Lung (tissue), 12 donors: ENCODE data around the gene KRT17. TPM values are rescaled to one million over a fixed set of nuclear protein-coding genes. Genes with fewer than 3 reads are reported as not detected.

Experiments
- ATAC-seq: fragments of 200-7000 bp; cut with Tn5 transposase; one replicate; pipeline ENCODE4 v1.9.1; 2020; ENCODE audit warnings: moderate number of reproducible peaks; ENCODE audit not compliant: insufficient read depth, low FRiP score
- DNase-seq, 3 donors: peaks; one replicate each; pipeline ENCODE4 v3.0.0-alpha.2; 2013 to 2017
- H3K27ac ChIP-seq, 2 donors: one replicate each; pipeline ENCODE4 v1.5.1; 2013; ENCODE audit warnings: mild to moderate bottlenecking in 2 of 2, moderate library complexity in 2 of 2, control low read depth in 1 of 2, inconsistent platforms in 1 of 2, low read depth in 1 of 2, low read length in 1 of 2
- H3K27me3 ChIP-seq, 3 donors: one replicate each; pipeline ENCODE4 v1.5.1; 2013; ENCODE audit warnings: low read length in 2 of 3; ENCODE audit not compliant: control insufficient read depth in 3 of 3, insufficient read depth in 3 of 3
- H3K36me3 ChIP-seq, 4 donors: one replicate each; pipeline ENCODE4 v1.5.1; 2013; ENCODE audit warnings: low read length in 4 of 4, mild to moderate bottlenecking in 1 of 4, moderate library complexity in 1 of 4; ENCODE audit not compliant: control insufficient read depth in 4 of 4, insufficient read depth in 4 of 4
- H3K4me1 ChIP-seq, 5 donors: one replicate each; pipeline ENCODE4 v1.5.1; 2013; ENCODE audit warnings: low read length in 5 of 5, mild to moderate bottlenecking in 2 of 5, moderate library complexity in 1 of 5; ENCODE audit not compliant: control insufficient read depth in 5 of 5, insufficient read depth in 5 of 5
- H3K4me3 ChIP-seq: one replicate; pipeline ENCODE4 v1.5.1; 2013; ENCODE audit warnings: mild to moderate bottlenecking, control low read depth, moderate library complexity
- H3K9ac ChIP-seq, 2 donors: one replicate each; pipeline ENCODE4 v1.5.1; 2013; ENCODE audit warnings: low read length in 2 of 2, control low read depth in 1 of 2; ENCODE audit not compliant: insufficient read depth in 1 of 2
- H3K9me3 ChIP-seq, 4 donors: one replicate each; pipeline ENCODE4 v1.5.1; 2013; ENCODE audit warnings: low read length in 3 of 4, mild to moderate bottlenecking in 1 of 4, moderate library complexity in 1 of 4; ENCODE audit not compliant: control insufficient read depth in 4 of 4, insufficient read depth in 3 of 4
- WGBS, 2 donors: extraction: QIAGEN DNeasy Blood & Tissue Kit; methylation state at CpG; one replicate each; pipeline ENCODE4 v1.1.7; 2013; 5-methylcytosine and 5-hydroxymethylcytosine counted together
- polyA plus RNA-seq, 2 donors: library from polyadenylated mRNA; stranded (reverse); fragments of 200-250 nt; gene quantifications; one replicate each; pipeline ENCODE4 v1.2.1, GENCODE V29; 2013
- total RNA-seq, 2 donors: library from RNA; depleted of rRNA in 1 of 2; stranded (reverse); fragments of >200 nt in 1 of 2; gene quantifications; one replicate each; pipeline ENCODE4 v1.2.1, GENCODE V29; 2014 to 2021
- TF ChIP-seq, protein P1 (sequence below): IDR thresholded peaks from 2 replicates; pipeline ENCODE4 v1.5.1; 2012; ENCODE audit warnings: mild to moderate bottlenecking; ENCODE audit errors: control extremely low read depth, extremely low read depth
- donor health status: control.
- donor health status: control.
- donor health status: Bipolar disorder and iron deficiency.
- donor health status: healthy.
- donor health status: DM: yes; HTN: yes; CAD: no.

The KRT17 gene
- total and polyA plus RNA-seq, 4 donors = 27.3 to 47.2 (median 42.6) TPM

DNA sequence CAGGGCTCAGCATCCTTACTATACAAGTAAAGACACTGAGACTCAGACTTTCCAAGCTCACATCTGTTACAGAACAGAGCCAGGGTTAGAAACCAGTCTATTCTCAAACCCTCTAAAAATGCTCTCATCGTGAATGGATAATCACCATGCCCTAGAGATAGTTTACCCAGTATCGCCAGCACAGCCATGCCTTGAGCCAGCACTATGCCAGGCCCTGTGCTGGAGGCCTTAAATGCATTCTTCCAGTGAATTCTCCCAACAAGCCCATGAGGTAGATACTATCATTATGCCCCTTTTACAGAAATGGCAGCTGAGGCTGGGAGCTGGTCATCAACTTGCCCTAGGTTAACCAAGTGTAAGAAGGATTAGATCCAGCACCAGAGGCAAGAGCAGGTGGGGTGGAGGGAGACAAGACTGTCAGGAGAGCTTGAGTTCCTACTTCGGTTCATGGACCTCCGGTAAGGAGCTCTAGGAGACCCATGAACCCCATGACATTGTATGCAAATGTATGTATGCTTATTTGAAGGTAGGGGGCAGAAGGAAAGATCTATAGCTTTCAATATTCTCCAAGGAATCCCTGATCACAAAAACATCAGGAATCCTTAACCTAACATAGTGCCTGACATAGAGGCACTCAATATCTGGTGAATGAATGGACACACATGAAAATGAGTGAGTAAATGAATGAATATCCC, 42.9 kb downstream of the KRT17 start:
- no peaks in the 10 kb centered on the region for H3K27me3 ChIP-seq
- H3K27ac ChIP-seq = no peak overlapping the region
- DNase-seq (no peak), ATAC-seq (no peak)
- peaks cover 0 to 1% (median 0%) of the 10 kb centered on the region in 5 donors for H3K4me1 ChIP-seq
- TF ChIP-seq, protein P1, sequence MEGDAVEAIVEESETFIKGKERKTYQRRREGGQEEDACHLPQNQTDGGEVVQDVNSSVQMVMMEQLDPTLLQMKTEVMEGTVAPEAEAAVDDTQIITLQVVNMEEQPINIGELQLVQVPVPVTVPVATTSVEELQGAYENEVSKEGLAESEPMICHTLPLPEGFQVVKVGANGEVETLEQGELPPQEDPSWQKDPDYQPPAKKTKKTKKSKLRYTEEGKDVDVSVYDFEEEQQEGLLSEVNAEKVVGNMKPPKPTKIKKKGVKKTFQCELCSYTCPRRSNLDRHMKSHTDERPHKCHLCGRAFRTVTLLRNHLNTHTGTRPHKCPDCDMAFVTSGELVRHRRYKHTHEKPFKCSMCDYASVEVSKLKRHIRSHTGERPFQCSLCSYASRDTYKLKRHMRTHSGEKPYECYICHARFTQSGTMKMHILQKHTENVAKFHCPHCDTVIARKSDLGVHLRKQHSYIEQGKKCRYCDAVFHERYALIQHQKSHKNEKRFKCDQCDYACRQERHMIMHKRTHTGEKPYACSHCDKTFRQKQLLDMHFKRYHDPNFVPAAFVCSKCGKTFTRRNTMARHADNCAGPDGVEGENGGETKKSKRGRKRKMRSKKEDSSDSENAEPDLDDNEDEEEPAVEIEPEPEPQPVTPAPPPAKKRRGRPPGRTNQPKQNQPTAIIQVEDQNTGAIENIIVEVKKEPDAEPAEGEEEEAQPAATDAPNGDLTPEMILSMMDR = no peak
- peaks cover 0 to 2% (median 0%) of the 10 kb centered on the region in 4 donors for H3K9me3 ChIP-seq
- H3K4me3 ChIP-seq = no peak overlapping the region
- H3K36me3 ChIP-seq = no peaks in the 10 kb centered on the region
- WGBS, 2 donors = 89 to 92% methylated on average over 4 of the region's 4 CpGs
- H3K9ac ChIP-seq = no peak overlapping the region

DNA sequence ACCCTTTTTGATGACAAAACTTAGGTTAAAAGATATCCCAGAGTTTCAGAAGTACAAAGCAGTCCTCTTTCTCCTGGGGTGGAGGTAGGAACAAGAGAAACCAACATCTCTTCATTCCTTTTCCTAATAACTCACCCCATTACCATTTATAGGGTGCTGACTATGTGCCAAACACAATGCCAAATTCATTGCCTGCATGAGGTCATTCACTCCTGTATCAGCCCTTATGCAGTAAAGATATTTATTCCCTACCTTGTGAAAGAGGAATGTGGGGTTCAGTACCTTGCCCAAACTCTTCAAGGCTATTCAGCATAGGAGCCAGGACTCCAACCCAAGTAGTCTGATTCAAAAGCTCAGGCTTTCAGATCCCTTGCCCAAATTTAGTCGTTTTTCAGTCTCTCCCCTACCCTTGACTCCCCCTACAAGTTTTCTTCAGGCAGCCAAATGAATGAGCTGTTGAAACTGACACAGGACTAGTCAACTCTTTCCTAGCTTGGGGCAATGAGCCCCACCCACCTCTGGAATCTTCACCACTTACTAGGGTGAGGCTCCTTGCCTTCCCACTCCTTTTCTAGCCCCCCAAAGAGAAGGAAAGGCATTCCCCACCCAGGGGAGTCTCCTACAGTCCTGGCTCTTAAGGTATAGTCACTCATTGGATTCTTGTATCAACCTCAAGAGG, 43.5 kb downstream of the KRT17 start:
- TF ChIP-seq, protein P1 = no peak
- Histone ChIP-seq H3K36me3 (no peaks in the 10 kb centered on the region), H3K9ac (no peak overlapping the region), H3K27me3 (no peaks in the 10 kb centered on the region), H3K9me3 (peaks cover 0 to 5% (median 0%) of the 10 kb centered on the region in 4 donors), H3K4me1 (peaks cover 0 to 1% (median 0%) of the 10 kb centered on the region in 5 donors), H3K27ac (no peak overlapping the region), H3K4me3 (no peak overlapping the region)
- ATAC-seq (no peak), DNase-seq (no peak)
- 31 to 67% methylated on average over 1 of the region's 1 CpG for WGBS, 2 donors

DNA sequence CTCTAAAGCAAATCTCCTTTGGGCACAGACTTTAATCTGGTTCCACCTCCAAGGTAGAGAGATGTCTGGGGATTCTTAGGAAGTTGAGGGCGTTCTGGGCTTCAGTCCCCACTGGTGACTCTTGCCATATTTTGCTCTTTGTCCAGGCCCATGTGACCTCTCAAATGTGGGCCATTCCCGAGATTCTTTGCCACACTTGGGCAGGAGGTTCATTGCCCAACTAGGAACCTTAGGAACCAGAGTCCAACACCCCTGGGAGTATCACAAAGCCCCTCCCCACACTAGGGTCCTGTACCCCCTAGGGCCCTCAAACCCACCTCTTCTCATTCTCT, 44.2 kb downstream of the KRT17 start:
- TF ChIP-seq, protein P1 = no peak
- Histone ChIP-seq H3K27ac (no peak overlapping the region), H3K9me3 (peaks cover 0 to 5% (median 0%) of the 10 kb centered on the region in 4 donors), H3K9ac (no peak overlapping the region), H3K4me1 (no peaks in the 10 kb centered on the region), H3K36me3 (no peaks in the 10 kb centered on the region), H3K4me3 (no peak overlapping the region), H3K27me3 (no peaks in the 10 kb centered on the region)
- no peak for DNase-seq
- 82 to 83% methylated on average over 2 of the region's 2 CpGs for WGBS, 2 donors
- ATAC-seq = no peak
